ENCODE data around the gene CNGA4.

- TF ChIP-seq EZH2 (IDR thresholded peaks at IDR 0.05; ENCODE audit: borderline replicate concordance, low read length), result no peak
- TF ChIP-seq, protein P1, sequence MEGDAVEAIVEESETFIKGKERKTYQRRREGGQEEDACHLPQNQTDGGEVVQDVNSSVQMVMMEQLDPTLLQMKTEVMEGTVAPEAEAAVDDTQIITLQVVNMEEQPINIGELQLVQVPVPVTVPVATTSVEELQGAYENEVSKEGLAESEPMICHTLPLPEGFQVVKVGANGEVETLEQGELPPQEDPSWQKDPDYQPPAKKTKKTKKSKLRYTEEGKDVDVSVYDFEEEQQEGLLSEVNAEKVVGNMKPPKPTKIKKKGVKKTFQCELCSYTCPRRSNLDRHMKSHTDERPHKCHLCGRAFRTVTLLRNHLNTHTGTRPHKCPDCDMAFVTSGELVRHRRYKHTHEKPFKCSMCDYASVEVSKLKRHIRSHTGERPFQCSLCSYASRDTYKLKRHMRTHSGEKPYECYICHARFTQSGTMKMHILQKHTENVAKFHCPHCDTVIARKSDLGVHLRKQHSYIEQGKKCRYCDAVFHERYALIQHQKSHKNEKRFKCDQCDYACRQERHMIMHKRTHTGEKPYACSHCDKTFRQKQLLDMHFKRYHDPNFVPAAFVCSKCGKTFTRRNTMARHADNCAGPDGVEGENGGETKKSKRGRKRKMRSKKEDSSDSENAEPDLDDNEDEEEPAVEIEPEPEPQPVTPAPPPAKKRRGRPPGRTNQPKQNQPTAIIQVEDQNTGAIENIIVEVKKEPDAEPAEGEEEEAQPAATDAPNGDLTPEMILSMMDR (IDR thresholded peaks at IDR 0.05; ENCODE audit: low read length), result no peak
Observed at GRCh38 chr11:6238902-6239301, at the start of gene CNGA4.

All from OCI-LY1 (cell line).